Fibroblast of gingiva (primary cell): Measurements from ENCODE around the gene DGCR6L.
"Not testable (repeated sequence)": the region's sequence is repeated elsewhere in the genome, so short reads cannot be mapped to it uniquely, and the experiment has no call there.

Experiments
- DNase-seq: peaks from one replicate; pipeline ENCODE4 v3.0.0-alpha.2; 2011; ENCODE audit warnings: low read depth

The DGCR6L gene

GRCh38 chr22:20308806-20309650, 10.8 kb downstream of the DGCR6L start:
- DNase-seq: not testable (repeated sequence)

DNA sequence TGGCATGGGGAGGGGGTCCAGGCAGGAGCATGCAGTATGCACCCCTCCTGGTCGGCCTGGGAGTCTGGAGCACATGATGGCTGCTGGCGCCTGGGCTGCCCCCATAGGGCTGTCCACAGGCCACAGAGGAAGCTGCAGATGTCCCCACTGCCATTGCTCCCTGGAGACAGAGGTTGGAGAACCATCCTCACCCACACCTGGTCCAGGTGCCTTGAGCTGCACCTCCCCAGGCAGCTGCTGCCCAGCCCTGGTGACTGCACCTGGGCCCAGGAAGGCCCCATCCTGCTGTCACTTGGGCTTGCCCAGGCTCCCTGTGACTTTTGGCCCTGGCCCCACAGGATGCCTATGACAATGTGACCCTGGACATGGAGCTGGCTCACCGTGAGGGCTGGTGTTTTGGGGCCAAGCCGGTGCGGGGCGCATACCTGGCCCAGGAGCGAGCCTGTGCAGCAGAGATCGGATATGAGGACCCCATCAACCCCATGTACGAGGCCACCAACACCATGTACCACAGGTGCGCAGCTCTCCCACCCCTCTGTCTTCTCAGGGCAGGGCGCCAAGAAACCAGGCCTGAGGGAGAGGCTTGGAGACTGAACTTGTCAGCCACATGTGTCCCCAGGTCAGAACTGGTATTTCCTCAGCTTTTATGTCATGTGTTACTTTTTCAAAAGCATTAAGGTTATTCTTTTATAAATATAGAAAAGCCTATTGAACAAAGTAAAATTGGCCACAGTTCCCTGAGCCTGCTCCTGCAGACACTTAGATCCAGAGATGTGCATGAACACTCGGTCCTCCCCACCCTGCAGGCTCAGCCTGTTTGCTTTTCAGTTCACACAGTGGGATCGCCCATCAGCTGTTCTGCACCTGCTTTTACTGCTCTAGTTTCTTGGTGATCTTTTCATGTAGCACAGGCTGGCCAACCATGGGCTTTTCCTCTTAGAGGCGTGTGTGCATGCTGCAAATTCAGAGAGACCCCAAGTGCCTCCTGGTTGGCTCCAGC, 12.1 kb downstream of the DGCR6L start:
- DNase-seq: not testable (repeated sequence)

- DNase-seq: not testable (repeated sequence)
Measured at GRCh38 chr22:20306646-20307447, 13.0 kb downstream of the DGCR6L start.

- DNase-seq: no peak
Measured at GRCh38 chr22:20305894-20306645, 13.8 kb downstream of the DGCR6L start.

- not testable (repeated sequence) for DNase-seq
Measured at GRCh38 chr22:20305230-20305893, 14.5 kb downstream of the DGCR6L start.

DNA sequence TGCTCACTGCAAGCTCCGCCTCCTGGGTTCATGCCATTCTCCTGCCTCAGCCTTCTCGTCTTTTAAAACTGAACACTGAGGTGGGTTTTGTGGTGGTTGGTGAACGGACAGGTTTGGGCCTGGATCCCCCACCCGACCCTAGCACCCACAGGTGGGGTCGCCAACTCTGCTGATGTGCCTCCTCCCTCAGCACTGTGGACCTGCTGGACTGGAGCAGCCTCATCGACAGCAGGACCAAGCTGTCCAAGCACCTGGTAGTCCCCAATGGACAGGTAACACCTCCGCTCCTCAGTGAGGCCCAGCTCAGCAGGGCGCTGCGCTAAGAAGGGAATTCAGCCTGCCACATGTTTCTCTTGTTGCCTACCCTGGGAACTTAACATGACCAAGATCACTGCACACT, 15.2 kb downstream of the DGCR6L start:
- no peak for DNase-seq

DNA sequence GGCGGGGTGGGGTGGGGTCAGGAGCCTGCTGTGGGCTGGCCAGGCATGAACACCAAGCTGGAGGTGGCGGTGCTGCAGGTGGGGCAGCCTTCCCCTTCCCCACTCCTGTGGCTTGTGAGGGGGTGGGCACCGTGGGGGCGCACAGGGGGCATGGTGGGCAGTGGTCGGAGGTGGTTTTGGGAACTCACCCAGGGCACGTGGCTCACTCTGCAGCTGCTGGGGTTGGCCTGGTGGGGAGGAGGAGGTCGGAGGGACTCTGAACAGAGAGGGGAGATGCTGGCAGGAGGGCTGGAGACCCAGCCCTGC, 16.7 kb downstream of the DGCR6L start:
- DNase-seq: not testable (repeated sequence)

- no peak for DNase-seq
Measured at GRCh38 chr22:20302438-20303228, 17.2 kb downstream of the DGCR6L start.

GRCh38 chr22:20299746-20300136, 20.1 kb downstream of the DGCR6L start:
- peak; percentile 13 for DNase-seq

GRCh38 chr22:20298803-20299745, 20.8 kb downstream of the DGCR6L start:
- peak; percentile 64 for DNase-seq

DNA sequence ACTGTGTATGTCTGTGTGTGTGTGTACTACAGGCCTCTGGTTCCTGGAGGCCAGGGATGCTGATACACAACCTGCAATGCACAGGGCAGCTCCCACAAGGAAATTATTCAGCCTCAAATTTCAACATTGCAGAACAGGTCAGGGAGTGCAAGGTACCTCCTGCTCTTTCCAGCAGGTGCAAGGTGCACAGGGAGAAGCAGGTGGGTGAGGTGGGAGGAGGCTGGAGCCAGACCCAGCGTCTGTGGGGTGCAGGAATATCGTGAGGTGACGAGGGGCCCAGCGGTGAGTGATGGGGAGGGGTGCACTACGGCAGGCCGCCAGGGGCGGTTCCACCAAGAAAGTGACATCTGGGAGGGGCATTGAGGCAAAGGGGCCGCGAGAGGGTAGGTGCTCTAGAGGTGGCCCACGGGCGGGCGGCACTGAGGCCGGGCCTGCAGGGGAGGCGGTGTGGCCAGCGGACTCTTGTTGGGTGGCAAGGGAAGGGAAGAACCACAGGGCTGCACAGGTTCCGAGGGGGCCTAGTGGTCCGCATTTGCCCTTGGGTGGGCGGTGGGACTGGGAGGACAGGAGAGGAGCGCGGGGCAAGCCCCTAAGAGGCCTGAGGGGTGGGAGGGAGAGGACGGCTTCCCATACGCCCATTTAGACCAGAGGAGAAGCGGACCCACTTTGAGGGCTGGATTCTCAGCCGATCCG, 21.6 kb downstream of the DGCR6L start:
- no peak for DNase-seq

DNA sequence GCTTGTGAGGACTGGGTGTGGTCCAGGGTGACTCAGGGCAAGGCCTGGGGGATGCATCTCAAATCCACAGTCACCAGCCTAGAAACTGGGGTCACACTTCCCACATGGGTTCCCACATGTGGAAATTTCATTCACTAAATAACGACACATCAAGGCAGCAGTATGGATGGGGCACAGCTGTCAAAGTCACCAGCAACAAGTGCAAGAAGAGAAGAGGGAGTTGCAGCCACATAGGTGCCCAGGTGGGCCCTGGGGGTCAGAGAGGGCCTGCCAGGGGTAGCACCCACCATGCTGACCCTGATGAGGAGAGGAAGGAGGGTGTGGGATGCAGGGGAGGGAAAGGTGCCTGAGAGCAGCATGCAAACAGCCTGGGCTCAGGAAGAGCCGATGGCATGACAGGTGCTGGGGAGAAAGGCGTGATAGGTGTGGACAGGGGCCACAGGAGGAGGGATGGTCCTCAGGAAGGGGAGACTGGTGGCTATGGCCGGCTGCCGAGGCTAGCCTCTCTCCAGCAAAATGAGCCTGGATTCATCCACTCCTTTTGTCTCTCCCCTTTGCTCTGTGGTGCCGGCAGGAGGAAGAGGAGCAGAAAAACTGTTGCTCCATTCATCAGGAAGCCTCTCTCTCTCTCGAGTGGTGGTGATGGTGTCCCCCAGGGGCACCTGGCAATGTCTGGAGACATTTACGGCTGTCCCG, 22.3 kb downstream of the DGCR6L start:
- no peak for DNase-seq

- DNase-seq: no peak
Measured at GRCh38 chr22:20296598-20296997, 23.3 kb downstream of the DGCR6L start.

DNA sequence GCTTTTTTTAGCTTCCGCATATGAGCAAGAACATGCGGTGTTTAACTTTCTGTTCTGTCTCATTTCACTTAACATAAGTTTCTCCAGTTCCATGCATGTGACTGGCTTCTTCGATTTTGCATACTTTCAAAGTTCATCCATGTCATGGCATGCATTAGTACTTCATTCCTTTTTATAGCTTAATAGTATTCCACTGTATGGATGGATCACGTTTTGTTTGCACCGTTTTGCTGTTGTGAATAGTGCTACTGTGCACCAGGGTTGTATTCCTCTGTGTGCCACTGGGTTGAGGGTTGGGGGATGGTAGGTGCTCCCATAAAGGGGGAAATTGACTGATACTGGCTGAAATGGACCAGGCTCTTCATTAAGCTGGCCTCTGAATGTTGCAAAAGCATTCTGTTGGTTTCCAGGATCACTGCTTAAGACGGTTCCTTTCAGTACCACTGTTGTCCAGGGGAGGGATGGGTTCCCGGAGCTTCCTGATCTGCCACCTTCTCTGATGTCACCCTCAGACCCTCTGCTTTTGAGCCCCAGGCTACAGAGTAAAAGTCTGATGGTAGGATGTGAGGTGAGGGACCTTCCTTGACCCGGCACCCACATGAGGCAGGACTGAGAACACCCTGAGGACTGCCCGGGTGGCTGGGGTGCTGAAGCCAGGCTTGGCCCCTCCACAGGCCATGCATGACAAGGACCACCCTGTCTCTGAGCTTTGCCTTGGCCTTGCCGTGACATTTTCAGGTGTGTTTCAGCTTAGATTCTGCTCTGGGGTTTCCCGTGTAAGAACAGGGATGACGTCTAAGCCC, 24.4 kb downstream of the DGCR6L start:
- no peak for DNase-seq

DNA sequence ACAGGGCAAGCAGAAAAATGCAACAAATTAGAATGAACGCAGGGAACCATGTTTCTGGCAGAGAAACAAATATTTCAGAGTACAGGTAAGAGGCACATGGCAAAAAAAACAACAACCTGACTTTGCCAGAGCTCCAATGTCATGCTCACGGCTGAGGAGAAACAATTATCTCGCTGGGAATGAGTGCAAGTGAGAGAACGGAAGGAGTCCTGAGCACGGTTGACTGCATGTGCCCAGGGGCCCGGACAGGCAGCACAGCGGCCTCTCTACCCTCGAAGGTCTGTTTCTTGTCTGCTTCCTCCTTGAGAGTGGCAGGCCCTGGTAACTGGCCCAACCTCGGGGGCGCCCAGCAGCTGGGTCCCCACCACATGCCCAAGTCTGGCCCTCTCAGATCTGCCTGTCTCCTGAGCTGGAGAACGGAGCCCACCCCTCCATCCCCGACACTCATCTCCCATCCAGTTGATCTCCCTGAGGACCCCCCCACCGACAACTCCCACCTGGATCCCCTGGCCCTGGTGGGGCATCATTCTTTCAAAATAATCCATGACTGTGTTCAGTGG, 27.1 kb downstream of the DGCR6L start:
- no peak for DNase-seq

DNA sequence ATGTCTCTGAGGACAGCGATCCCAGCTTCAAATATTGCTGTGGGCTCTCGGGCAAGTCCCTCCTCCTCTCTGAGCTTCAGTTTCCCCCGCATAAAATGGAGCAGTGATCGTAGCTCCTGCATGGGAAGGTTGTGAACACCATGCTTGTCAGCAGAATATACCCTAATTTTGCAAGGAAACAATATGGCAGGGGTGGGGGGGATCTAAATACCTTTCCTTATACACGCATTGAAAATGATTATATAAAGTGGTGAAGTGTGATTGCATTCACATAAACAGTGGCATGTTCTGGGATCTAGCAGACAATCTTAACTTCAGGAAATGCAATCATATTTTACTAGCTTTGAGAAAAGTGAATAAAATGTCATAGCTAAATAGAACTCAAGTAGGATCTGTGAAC, 27.8 kb downstream of the DGCR6L start:
- DNase-seq: no peak
